Osteoblast (primary cell): Measurements from ENCODE around the gene TBATA. TPM values are rescaled to one million over a fixed set of nuclear protein-coding genes. Genes with fewer than 3 reads are reported as not detected.
A peak's percentile ranks its signal among the peaks of the same experiment; 100 is the strongest.

Experiments
- DNase-seq: peaks from one replicate; pipeline ENCODE4 v3.0.0; 2011; ENCODE audit warnings: low spot score, mixed read lengths; ENCODE audit not compliant: insufficient read length; ENCODE audit errors: missing footprints
- H2AFZ ChIP-seq: 2 replicates; pipeline ENCODE4 v1.6.0; 2011; ENCODE audit warnings: mild to moderate bottlenecking, low read length
- H3K27ac ChIP-seq: 2 replicates; pipeline ENCODE4 v1.5.1; 2011; ENCODE audit warnings: mild to moderate bottlenecking, low read depth, low read length, moderate library complexity
- H3K27me3 ChIP-seq: 2 replicates; pipeline ENCODE4 v1.6.0; 2012; ENCODE audit warnings: mild to moderate bottlenecking, control low read depth, inconsistent platforms, low read length, moderate library complexity; ENCODE audit not compliant: insufficient read depth
- H3K36me3 ChIP-seq: 2 replicates; pipeline ENCODE4 v1.5.1; 2011; ENCODE audit warnings: mild to moderate bottlenecking, low read length, control low read depth, moderate library complexity; ENCODE audit not compliant: insufficient read depth
- H3K4me1 ChIP-seq: 2 replicates; pipeline ENCODE4 v1.5.1; 2011; ENCODE audit warnings: mild to moderate bottlenecking, low read length, control low read depth, moderate library complexity; ENCODE audit not compliant: insufficient read depth
- H3K4me2 ChIP-seq: 2 replicates; pipeline ENCODE4 v1.6.0; 2011; ENCODE audit warnings: mild to moderate bottlenecking, low read length; ENCODE audit not compliant: insufficient read depth
- H3K4me3 ChIP-seq: fragments of 200-600 bp; sonication (generic); 3 replicates; pipeline ENCODE4 v1.5.1; 2012; ENCODE audit warnings: mild to moderate bottlenecking, low read length, inconsistent platforms; ENCODE audit not compliant: insufficient read depth
- H3K79me2 ChIP-seq: 2 replicates; pipeline ENCODE4 v1.6.0; 2012; ENCODE audit warnings: mild to moderate bottlenecking, low read length, control low read depth, inconsistent platforms; ENCODE audit not compliant: insufficient read depth
- H3K9me3 ChIP-seq: 2 replicates; pipeline ENCODE4 v1.5.1; 2011; ENCODE audit warnings: low read depth, low read length, control low read depth
- H4K20me1 ChIP-seq: 2 replicates; pipeline ENCODE4 v1.6.0; 2012; ENCODE audit warnings: mild to moderate bottlenecking, low read length, control low read depth; ENCODE audit not compliant: insufficient read depth
- total RNA-seq: library from RNA; depleted of rRNA; stranded (reverse); fragments of >200 nt; gene quantifications from 2 replicates; pipeline ENCODE4 v1.2.3, GENCODE V29; 2012
- TF ChIP-seq, protein P1 (sequence below): IDR thresholded peaks from 2 replicates; pipeline ENCODE4 v1.5.1; 2011; ENCODE audit warnings: mild to moderate bottlenecking, low read depth, low read length, moderate library complexity; ENCODE audit errors: extremely low read depth

The TBATA gene
- total RNA-seq, 1 donor: not detected

DNA sequence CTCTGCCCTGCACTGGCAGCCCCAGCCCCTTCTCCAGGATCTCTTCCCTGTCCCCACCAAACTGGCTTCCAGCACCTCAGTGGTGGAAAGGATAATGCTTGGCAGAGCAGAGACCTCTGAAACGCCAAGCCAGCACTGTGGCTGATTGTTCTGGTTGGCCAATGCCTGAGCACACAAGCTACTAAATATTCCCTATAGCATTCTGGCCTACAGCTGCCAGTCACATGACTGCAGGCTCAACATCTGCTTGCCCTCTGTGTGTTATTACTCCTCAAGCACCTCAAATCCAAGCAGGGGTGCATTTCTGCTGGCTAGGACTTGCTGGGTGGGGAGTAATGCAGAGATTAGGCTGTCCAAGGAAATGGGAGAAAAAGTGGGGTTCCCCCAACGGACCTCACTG, 6.1 kb downstream of the TBATA start:
- no peak overlapping the region for H3K4me2 ChIP-seq
- no peaks in the 10 kb centered on the region for H3K4me1 ChIP-seq
- peaks cover 10% of the 10 kb centered on the region for H3K27me3 ChIP-seq
- H3K9me3 ChIP-seq: no peaks in the 10 kb centered on the region
- no peak overlapping the region for H2AFZ ChIP-seq
- DNase-seq: peak; percentile 51
- H3K36me3 ChIP-seq: no peaks in the 10 kb centered on the region
- H3K79me2 ChIP-seq: no peaks in the 10 kb centered on the region
- TF ChIP-seq, protein P1, sequence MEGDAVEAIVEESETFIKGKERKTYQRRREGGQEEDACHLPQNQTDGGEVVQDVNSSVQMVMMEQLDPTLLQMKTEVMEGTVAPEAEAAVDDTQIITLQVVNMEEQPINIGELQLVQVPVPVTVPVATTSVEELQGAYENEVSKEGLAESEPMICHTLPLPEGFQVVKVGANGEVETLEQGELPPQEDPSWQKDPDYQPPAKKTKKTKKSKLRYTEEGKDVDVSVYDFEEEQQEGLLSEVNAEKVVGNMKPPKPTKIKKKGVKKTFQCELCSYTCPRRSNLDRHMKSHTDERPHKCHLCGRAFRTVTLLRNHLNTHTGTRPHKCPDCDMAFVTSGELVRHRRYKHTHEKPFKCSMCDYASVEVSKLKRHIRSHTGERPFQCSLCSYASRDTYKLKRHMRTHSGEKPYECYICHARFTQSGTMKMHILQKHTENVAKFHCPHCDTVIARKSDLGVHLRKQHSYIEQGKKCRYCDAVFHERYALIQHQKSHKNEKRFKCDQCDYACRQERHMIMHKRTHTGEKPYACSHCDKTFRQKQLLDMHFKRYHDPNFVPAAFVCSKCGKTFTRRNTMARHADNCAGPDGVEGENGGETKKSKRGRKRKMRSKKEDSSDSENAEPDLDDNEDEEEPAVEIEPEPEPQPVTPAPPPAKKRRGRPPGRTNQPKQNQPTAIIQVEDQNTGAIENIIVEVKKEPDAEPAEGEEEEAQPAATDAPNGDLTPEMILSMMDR: no peak
- H3K27ac ChIP-seq: no peak overlapping the region
- no peak overlapping the region for H3K4me3 ChIP-seq
- no peaks in the 10 kb centered on the region for H4K20me1 ChIP-seq

DNA sequence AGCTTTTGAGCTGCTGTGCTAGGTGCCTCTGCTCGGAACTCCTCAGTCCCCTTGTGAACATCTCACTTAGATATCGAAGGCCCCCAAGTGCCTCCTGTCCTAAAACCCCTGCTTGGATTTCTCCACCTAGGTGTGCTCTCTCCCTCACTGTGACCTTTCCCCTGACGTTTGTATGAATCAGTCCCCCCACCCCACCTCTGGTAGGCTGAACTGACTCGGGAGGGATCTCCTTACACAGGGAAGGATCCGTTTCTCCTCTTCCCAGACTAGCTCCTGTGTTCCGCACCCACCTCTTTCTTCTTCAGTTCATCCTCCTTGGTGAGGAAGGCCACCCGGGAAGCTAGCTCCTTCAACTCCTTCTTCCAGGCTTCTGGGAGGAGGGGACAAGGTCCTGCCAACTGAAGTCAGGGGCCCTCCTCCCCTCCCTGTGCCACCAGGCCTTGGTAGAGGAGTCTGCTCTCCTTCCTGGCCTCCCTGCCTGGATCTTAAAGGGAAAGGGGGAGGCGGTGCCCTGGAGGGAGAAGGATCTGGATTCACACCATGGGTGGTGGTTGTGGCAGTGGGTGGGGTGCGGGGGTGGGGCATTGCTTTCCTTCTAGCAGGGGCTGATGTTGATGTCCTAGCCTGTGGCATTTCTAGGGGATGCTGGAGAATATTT, 6.8 kb downstream of the TBATA start:
- H3K9me3 ChIP-seq: no peaks in the 10 kb centered on the region
- H3K27me3 ChIP-seq: peaks cover 5% of the 10 kb centered on the region
- no peak overlapping the region for H3K27ac ChIP-seq
- H3K36me3 ChIP-seq: no peaks in the 10 kb centered on the region
- no peaks in the 10 kb centered on the region for H3K4me1 ChIP-seq
- H4K20me1 ChIP-seq: no peaks in the 10 kb centered on the region
- no peak overlapping the region for H2AFZ ChIP-seq
- TF ChIP-seq, protein P1: no peak
- H3K4me3 ChIP-seq: no peak overlapping the region
- DNase-seq: no peak
- no peak overlapping the region for H3K4me2 ChIP-seq
- no peaks in the 10 kb centered on the region for H3K79me2 ChIP-seq

DNA sequence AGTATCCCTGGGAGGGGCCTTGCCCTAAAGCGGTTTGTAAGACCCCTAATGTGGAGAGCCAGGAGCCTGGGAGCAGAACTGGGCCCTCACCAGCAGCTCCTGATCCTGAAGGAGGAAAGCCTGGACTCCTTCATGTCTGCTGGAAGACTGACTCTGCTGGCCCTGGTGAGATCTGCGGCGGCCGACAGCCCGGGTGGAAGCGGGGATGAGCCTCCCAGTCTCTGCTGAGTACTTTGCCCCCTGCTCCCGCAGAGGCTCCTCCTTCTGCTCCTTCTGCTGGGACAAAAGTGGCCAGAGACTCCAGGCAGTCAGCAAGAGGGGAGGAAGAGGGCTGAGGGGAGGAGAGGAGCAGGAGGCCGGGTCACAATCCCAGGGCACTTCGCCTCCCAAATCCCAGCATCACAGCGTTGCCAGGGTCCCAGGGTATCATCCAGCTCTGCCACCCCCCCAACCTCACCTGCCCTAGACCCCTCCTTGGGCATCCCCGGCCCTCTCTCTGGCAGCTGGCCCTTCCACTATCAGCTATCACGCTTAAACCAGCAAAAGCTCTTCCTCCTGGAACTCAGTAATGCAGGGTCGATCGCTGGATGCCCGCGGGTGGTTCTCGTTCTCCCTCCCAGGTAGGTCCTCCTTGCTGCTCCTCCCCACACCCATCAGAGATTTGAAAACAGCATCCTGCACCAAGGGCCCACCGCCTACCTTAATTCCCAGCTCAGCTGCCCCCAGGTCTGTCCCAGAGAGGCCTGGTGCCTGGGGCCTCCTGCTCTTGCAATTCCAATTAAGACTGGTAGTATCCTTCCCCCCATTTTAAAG, 7.9 kb downstream of the TBATA start:
- peaks cover 3% of the 10 kb centered on the region for H3K27me3 ChIP-seq
- H4K20me1 ChIP-seq: no peaks in the 10 kb centered on the region
- no peak overlapping the region for H3K4me3 ChIP-seq
- H3K9me3 ChIP-seq: no peaks in the 10 kb centered on the region
- no peak overlapping the region for H3K27ac ChIP-seq
- TF ChIP-seq, protein P1: no peak
- no peak overlapping the region for H3K4me2 ChIP-seq
- no peaks in the 10 kb centered on the region for H3K79me2 ChIP-seq
- no peaks in the 10 kb centered on the region for H3K36me3 ChIP-seq
- DNase-seq: peak; percentile 42
- H2AFZ ChIP-seq: no peak overlapping the region
- H3K4me1 ChIP-seq: no peaks in the 10 kb centered on the region

DNA sequence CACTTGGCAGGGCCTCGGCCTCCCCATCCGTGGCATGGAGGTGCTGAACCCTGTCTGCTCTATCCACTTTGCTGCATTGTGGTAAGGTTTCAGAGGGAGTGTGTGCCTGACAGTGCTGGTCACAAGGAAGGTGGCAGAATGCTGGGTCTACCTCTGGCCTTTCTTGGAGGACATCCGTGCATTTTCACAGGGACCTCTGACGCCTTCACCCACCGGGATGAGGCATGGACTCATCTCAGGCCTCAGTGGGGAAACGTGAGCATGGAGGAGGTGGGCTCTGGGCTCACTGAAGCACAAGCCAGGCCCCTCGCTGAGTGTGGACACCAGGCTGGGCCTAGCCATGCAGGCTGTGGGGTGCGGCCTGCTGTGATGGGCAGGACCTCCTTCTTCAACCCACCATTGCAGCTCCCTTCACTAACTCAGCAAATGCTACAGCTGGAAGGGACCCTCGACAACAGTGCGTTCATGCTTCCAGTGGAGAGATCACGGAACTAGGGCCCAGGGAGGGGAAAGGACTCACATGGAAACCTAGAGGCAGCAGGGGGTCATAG, 8.6 kb downstream of the TBATA start:
- no peaks in the 10 kb centered on the region for H3K27me3 ChIP-seq

More for the DNA sequence above, 8.6 kb downstream of the TBATA start:
- Histone ChIP-seq H3K79me2 (no peaks in the 10 kb centered on the region), H3K4me2 (no peak overlapping the region), H2AFZ (no peak overlapping the region), H3K4me3 (no peak overlapping the region), H3K36me3 (no peaks in the 10 kb centered on the region), H3K27ac (no peak overlapping the region), H4K20me1 (no peaks in the 10 kb centered on the region), H3K4me1 (no peaks in the 10 kb centered on the region), H3K9me3 (no peaks in the 10 kb centered on the region)
- DNase-seq: no peak
- TF ChIP-seq, protein P1: no peak
